WTC11 (cell line): ENCODE measurements around the gene VPS8. TPM values are rescaled to one million over a fixed set of nuclear protein-coding genes. Genes with fewer than 3 reads are reported as not detected.

ENCODE experiments used
- ATAC-seq: fragments of 200-7000 bp; cut with Tn5 transposase; 2 replicates; pipeline ENCODE4 v1.10.0; 2021; ENCODE audit warnings: mild to moderate bottlenecking, moderate library complexity
- CTCF ChIA-PET: fragments of 300-600 bp; sonication (Branson Sonifier 250); formaldehyde crosslinking; loops from one replicate; lab custom pipeline; 2021; ENCODE audit warnings: antibody characterized with exemption; lab: Charles Lee
- POLR2A ChIA-PET: fragments of 350-600 bp; sonication (Branson Sonifier 250); formaldehyde crosslinking; loops from one replicate; lab custom pipeline; 2021; ENCODE audit warnings: antibody characterized with exemption; lab: Charles Lee
- DNase-seq: peaks from one replicate; pipeline ENCODE4 v3.0.0; 2021; ENCODE audit warnings: low spot score
- H3K27ac Mint-ChIP-seq: 2 replicates; pipeline ENCODE4 v1.8.0; 2021; ENCODE audit warnings: mixed read lengths
- H3K27me3 Mint-ChIP-seq: 2 replicates; pipeline ENCODE4 v1.8.0; 2021; ENCODE audit warnings: low read depth, mild to moderate bottlenecking, moderate library complexity, mixed read lengths
- H3K36me3 Mint-ChIP-seq: 2 replicates; pipeline ENCODE4 v1.8.0; 2021; ENCODE audit warnings: mixed read lengths
- H3K4me1 Mint-ChIP-seq: 2 replicates; pipeline ENCODE4 v1.8.0; 2022; ENCODE audit warnings: mixed read lengths
- H3K4me3 Mint-ChIP-seq: 2 replicates; pipeline ENCODE4 v1.8.0; 2021; ENCODE audit warnings: mild to moderate bottlenecking, moderate library complexity, mixed read lengths
- H3K9me3 Mint-ChIP-seq: 2 replicates; pipeline ENCODE4 v1.8.0; 2021; ENCODE audit warnings: mixed read lengths
- ESRRA ChIP-seq: sonication (generic); formaldehyde crosslinking; IDR thresholded peaks from 2 replicates; pipeline ENCODE4 v1.8.1; 2022; ENCODE audit warnings: mild to moderate bottlenecking, missing genetic modification reagents, borderline replicate concordance
- ETV6 ChIP-seq: sonication (generic); formaldehyde crosslinking; IDR thresholded peaks from 2 replicates; pipeline ENCODE4 v1.8.1; 2022; ENCODE audit warnings: mild to moderate bottlenecking, missing genetic modification reagents
- FOXK1 ChIP-seq: sonication (generic); formaldehyde crosslinking; IDR thresholded peaks from 2 replicates; pipeline ENCODE4 v1.8.0; 2022; ENCODE audit warnings: mild to moderate bottlenecking, moderate library complexity, missing genetic modification reagents
- IRF2 ChIP-seq: sonication (generic); formaldehyde crosslinking; IDR thresholded peaks from 2 replicates; pipeline ENCODE4 v1.8.0; 2022; ENCODE audit warnings: low read depth, missing genetic modification reagents, borderline replicate concordance
- KAT7 ChIP-seq: sonication (generic); formaldehyde crosslinking; IDR thresholded peaks from 2 replicates; pipeline ENCODE4 v1.8.1; 2023; ENCODE audit warnings: missing genetic modification reagents, mild to moderate bottlenecking, borderline replicate concordance
- NR3C1 ChIP-seq: sonication (generic); formaldehyde crosslinking; conservative IDR thresholded peaks from 2 replicates; pipeline ENCODE4 v1.8.1; 2023; ENCODE audit warnings: low read depth, mild to moderate bottlenecking, missing genetic modification reagents
- OVOL2 ChIP-seq: fragments of 250-450 bp; sonication (Bioruptor Pico); IDR thresholded peaks from 2 replicates; pipeline ENCODE4 v1.9.0; 2021; ENCODE audit warnings: mild to moderate bottlenecking, borderline replicate concordance
- SMAD4 ChIP-seq: sonication (generic); formaldehyde crosslinking; IDR thresholded peaks from 2 replicates; pipeline ENCODE4 v1.8.0; 2022; ENCODE audit warnings: mild to moderate bottlenecking, missing genetic modification reagents
- ZBTB43 ChIP-seq: sonication (generic); formaldehyde crosslinking; IDR thresholded peaks from 2 replicates; pipeline ENCODE4 v1.8.1; 2023; ENCODE audit warnings: mild to moderate bottlenecking, missing genetic modification reagents
- ZNF121 ChIP-seq: sonication (generic); formaldehyde crosslinking; IDR thresholded peaks from 2 replicates; pipeline ENCODE4 v1.8.0; 2023; ENCODE audit warnings: missing genetic modification reagents
- ZNF512 ChIP-seq: sonication (generic); formaldehyde crosslinking; IDR thresholded peaks from 2 replicates; pipeline ENCODE4 v1.8.1; 2022; ENCODE audit warnings: missing genetic modification reagents, borderline replicate concordance
- ZNF532 ChIP-seq: fragments of 250-450 bp; sonication (Bioruptor Pico); IDR thresholded peaks from 2 replicates; pipeline ENCODE4 v1.9.0; 2021; ENCODE audit warnings: mild to moderate bottlenecking, borderline replicate concordance
- total RNA-seq: library from RNA; stranded (reverse); gene quantifications from 3 replicates; pipeline ENCODE4 v1.2.3, GENCODE V29; 2021
- TF ChIP-seq, protein P1 (sequence below): fragments of 250-450 bp; sonication (Bioruptor Pico); conservative IDR thresholded peaks from 2 replicates; pipeline ENCODE4 v1.9.0; 2021; ENCODE audit warnings: mild to moderate bottlenecking
- TF ChIP-seq, protein P2 (sequence below): sonication (generic); formaldehyde crosslinking; IDR thresholded peaks from 2 replicates; pipeline ENCODE4 v1.8.0; 2022; ENCODE audit warnings: mild to moderate bottlenecking, missing genetic modification reagents
- TF ChIP-seq, protein P3 (sequence below): sonication (generic); formaldehyde crosslinking; IDR thresholded peaks from 2 replicates; pipeline ENCODE4 v1.8.0; 2023; ENCODE audit warnings: missing genetic modification reagents
- TF ChIP-seq, protein P4 (sequence below): fragments of 250-450 bp; sonication (Bioruptor Pico); IDR thresholded peaks from 2 replicates; pipeline ENCODE4 v1.9.0; 2021; ENCODE audit warnings: mild to moderate bottlenecking

The VPS8 gene
- total RNA-seq, 1 experiment from 2014 or later, result 44.9 TPM

GRCh38 chr3:184764191-184764590 lies 47.8 kb upstream of the VPS8 start:
- no peak overlapping the region for H3K27ac Mint-ChIP-seq
- ChIA-PET CTCF (no interaction called here), POLR2A (no interaction called here)
- no peaks in the 10 kb centered on the region for H3K9me3 Mint-ChIP-seq
- no peaks in the 10 kb centered on the region for H3K36me3 Mint-ChIP-seq
- ATAC-seq (no peak), DNase-seq (no peak)
- H3K4me3 Mint-ChIP-seq, result no peak overlapping the region
- no peaks in the 10 kb centered on the region; the same call in 1 of the 2 replicates for H3K27me3 Mint-ChIP-seq
- H3K4me1 Mint-ChIP-seq, result peaks cover 39% of the 10 kb centered on the region
- TF ChIP-seq, protein P1, sequence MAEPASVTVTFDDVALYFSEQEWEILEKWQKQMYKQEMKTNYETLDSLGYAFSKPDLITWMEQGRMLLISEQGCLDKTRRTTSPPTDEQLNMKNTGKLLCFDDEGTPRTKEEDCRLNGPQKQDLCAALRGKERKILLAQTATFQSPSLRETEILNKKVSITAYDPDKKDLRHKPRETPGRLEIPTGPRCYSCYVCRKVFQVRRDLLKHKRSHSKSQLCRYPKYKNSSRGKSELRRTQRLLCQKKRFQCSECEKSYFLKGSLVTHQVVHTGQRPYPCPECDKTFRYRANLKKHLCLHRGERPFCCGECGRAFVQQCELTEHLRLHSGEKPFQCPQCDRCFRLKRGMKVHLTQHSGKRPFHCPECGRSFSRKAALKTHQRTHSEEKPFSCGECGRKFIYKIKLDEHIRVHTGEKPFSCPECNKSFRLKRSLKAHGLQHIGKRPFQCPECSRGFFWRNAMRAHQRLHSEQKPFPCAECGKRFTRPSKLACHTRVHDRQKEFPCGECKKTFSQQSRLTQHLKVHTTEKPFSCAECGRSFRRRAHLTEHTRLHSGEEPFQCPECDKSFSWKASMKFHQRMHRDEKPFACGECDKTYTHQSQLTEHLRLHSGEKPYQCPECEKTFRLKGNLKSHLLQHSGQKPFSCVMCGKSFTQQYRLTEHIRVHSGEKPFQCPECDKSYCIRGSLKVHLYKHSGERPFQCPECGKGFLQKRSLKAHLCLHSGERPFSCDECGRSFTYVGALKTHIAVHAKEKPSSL (CRISPR knock-in tag), result no peak
- TF ChIP-seq SMAD4 (CRISPR knock-in tag) (no peak), KAT7 (CRISPR knock-in tag) (no peak), ZNF121 (CRISPR knock-in tag) (no peak), ETV6 (CRISPR knock-in tag) (no peak)
- TF ChIP-seq, protein P2, sequence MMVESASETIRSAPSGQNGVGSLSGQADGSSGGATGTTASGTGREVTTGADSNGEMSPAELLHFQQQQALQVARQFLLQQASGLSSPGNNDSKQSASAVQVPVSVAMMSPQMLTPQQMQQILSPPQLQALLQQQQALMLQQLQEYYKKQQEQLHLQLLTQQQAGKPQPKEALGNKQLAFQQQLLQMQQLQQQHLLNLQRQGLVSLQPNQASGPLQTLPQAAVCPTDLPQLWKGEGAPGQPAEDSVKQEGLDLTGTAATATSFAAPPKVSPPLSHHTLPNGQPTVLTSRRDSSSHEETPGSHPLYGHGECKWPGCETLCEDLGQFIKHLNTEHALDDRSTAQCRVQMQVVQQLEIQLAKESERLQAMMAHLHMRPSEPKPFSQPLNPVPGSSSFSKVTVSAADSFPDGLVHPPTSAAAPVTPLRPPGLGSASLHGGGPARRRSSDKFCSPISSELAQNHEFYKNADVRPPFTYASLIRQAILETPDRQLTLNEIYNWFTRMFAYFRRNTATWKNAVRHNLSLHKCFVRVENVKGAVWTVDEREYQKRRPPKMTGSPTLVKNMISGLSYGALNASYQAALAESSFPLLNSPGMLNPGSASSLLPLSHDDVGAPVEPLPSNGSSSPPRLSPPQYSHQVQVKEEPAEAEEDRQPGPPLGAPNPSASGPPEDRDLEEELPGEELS (CRISPR knock-in tag), result no peak
- TF ChIP-seq, all 79 proteins: peak for 0

DNA sequence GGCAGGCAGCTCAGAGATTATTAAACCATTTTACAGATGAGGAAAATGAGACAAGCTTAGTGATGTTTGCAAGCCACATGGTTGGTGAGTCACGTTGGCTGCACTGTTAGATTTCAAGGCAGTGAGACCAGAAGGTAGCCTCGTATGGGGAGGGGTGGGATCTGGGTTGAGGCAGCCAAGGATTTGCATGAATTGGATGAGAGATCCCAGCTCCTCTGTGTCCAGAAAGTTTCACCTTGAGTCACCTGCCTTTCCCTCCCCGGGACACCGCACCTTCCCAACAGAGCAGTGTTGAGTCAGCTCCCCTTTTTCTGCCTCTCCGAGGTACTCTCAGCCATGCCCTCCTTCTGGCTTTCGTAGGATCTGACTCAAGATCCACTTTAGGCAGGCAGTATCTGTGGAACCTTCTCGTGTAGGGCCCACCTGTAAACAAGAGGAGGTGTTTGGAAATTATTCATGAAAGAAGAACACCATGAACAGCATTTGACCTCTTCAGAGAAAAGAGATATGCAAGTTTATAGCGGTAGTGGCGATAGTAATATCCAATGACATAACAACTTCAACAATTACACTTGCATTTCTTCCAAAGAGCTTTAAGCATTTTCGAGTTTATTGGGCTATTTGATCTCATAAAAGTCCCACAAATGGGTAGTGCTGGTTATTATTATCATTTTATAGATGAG lies 46.8 kb upstream of the VPS8 start:
- Mint-ChIP-seq H3K4me3 (no peak overlapping the region), H3K27me3 (no peaks in the 10 kb centered on the region; the same call in 1 of the 2 replicates), H3K36me3 (no peaks in the 10 kb centered on the region), H3K27ac (no peak overlapping the region), H3K9me3 (no peaks in the 10 kb centered on the region), H3K4me1 (peaks cover 38% of the 10 kb centered on the region)
- ATAC-seq (no peak), DNase-seq (no peak)
- ChIA-PET CTCF (interaction anchor here (0.6 to 2.6 kb wide), 4 partner anchors 9 to 393 kb away, joined by 3 to 13 read pairs (median 3); partner anchors contain the start of gene EPHB3), POLR2A (no interaction called here)
- TF ChIP-seq NR3C1 (CRISPR knock-in tag) (no peak), OVOL2 (no peak), ZNF532 (CRISPR knock-in tag) (no peak), IRF2 (CRISPR knock-in tag) (no peak), KAT7 (CRISPR knock-in tag) (no peak), ZNF512 (CRISPR knock-in tag) (no peak), ZBTB43 (CRISPR knock-in tag) (no peak), FOXK1 (CRISPR knock-in tag) (no peak), ESRRA (no peak)
- TF ChIP-seq, protein P3, sequence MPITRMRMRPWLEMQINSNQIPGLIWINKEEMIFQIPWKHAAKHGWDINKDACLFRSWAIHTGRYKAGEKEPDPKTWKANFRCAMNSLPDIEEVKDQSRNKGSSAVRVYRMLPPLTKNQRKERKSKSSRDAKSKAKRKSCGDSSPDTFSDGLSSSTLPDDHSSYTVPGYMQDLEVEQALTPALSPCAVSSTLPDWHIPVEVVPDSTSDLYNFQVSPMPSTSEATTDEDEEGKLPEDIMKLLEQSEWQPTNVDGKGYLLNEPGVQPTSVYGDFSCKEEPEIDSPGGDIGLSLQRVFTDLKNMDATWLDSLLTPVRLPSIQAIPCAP (CRISPR knock-in tag), result no peak
- TF ChIP-seq, protein P4, sequence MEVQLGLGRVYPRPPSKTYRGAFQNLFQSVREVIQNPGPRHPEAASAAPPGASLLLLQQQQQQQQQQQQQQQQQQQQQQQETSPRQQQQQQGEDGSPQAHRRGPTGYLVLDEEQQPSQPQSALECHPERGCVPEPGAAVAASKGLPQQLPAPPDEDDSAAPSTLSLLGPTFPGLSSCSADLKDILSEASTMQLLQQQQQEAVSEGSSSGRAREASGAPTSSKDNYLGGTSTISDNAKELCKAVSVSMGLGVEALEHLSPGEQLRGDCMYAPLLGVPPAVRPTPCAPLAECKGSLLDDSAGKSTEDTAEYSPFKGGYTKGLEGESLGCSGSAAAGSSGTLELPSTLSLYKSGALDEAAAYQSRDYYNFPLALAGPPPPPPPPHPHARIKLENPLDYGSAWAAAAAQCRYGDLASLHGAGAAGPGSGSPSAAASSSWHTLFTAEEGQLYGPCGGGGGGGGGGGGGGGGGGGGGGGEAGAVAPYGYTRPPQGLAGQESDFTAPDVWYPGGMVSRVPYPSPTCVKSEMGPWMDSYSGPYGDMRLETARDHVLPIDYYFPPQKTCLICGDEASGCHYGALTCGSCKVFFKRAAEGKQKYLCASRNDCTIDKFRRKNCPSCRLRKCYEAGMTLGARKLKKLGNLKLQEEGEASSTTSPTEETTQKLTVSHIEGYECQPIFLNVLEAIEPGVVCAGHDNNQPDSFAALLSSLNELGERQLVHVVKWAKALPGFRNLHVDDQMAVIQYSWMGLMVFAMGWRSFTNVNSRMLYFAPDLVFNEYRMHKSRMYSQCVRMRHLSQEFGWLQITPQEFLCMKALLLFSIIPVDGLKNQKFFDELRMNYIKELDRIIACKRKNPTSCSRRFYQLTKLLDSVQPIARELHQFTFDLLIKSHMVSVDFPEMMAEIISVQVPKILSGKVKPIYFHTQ (CRISPR knock-in tag), result no peak
